ENCODE measurements around the gene FBXL7.

DNA sequence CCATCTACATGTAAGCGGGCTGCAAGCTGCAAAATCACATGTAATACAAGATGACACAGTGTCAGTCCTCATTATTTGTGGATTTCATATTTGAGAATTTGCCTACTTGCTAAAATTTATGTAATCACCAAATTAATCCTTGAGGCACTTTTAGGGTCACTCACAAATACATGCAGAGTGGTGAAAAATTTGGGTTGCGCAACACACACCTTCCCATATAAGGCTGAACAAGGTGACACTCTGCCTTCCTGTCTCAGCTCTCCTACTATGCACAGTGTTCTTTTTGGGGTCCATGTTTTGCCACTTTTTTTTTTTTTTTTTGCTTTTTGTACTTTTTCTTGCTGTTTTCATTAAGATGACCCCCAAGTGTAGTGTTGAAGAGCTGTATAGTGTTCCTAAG, 111.0 kb downstream of the FBXL7 start:
- TF ChIP-seq CTCF (IDR thresholded peaks at IDR 0.05) (no peak), POLR2A (IDR thresholded peaks at IDR 0.05) (no peak)

All from right lobe of liver (tissue), 4 donors.